Anterior cingulate cortex (tissue), 58 donors: ENCODE results near the gene LRFN4.

Experiments
- DNase-seq, 58 donors: peaks; one replicate each; lab custom pipeline; 2025; lab: John Stamatoyannopoulos, UW

LRFN4 gene

GRCh38 chr11:66868726-66869566 lies 12.1 kb downstream of the LRFN4 start:
- no peak for DNase-seq

- no peak for DNase-seq
These were observed 12.7 kb downstream of the LRFN4 start for GRCh38 chr11:66869567-66869870.

- no peak for DNase-seq
These were observed 13.3 kb downstream of the LRFN4 start for GRCh38 chr11:66870131-66870530.

GRCh38 chr11:66870616-66871520 lies 14.0 kb downstream of the LRFN4 start:
- no peak for DNase-seq

DNA sequence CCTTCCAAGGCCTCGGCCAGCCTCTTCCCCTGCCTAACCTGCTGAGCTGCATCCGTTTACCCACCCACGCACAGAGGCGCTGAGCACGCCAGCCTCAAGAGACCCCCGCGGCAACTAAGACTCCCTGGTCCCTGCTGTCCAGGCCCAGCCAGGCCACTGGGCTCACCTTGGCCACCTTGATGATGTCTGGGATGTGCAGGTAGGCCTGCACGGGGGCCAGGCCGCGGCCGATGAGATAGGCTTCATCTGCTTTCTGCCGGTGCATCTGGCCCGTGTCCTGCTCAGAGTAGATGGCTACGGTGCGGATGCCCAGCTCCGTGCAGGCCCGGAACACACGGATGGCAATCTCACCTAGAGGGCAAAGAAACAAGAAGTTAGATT lies 14.6 kb downstream of the LRFN4 start:
- DNase-seq = no peak

- no peak for DNase-seq
These were observed 17.4 kb downstream of the LRFN4 start for GRCh38 chr11:66874232-66874631.

DNA sequence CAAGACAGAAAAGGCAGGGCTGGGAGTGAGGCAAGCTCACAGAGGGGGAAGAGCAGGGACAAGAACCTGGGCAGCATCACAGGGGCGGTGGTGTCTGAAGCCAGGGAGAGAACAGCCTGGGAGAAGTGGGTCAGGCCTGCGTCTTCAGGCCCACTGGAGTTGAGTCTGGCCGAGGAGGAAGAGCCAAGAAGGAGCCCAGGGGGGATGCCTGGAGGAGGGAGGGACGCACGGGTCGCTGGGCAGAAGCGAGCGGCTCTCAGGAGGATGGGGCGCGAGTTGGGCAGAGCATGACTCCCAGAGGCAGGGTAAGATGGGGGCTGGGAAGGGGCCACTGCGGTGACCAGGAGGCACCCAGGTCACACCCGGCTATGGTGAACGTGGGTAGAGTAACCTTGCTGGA lies 18.5 kb downstream of the LRFN4 start:
- DNase-seq = no peak

DNA sequence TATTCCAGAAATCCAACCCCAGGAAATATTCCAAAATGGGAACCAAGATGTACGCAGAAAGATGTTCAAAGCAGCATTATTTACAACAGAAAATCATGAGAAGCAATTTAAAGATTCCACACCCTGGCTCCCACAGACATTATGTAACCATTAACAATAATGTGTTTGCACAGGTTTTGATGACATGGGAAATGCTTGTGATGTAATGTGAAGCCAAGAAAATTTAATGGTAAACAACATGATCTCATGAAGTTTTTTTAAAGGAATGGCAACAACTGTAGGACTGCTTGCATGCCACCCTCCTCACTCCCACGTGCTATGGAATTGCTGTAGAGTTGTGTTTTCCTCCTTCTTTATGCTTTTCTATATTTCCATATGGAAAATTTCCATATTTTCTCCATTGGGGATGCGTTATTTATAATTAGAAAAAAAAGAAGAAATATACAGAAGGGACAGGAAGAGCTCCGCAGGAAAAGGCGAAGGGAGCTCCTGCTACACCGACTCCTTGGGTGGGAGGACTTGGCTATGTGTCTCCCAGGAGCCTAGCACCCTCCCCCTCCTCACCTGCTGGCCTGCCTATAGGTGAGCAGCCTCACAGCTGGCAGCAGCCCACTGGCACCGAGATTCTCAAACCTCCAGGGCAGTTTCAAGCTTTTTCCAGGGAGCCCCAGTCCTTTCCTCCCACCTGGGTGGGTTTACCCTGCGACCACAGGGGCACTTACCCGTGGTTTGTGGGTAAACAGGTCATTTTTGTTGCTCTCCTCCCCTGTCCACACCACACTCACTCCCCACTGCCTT lies 20.9 kb downstream of the LRFN4 start:
- DNase-seq = no peak

- DNase-seq = no peak
These were observed 21.6 kb downstream of the LRFN4 start for GRCh38 chr11:66878474-66878873.

- no peak for DNase-seq
These were observed 22.1 kb downstream of the LRFN4 start for GRCh38 chr11:66879000-66879399.

GRCh38 chr11:66879583-66879982 lies 22.7 kb downstream of the LRFN4 start:
- no peak for DNase-seq

- DNase-seq = no peak
These were observed 23.1 kb downstream of the LRFN4 start for GRCh38 chr11:66879999-66880398.

DNA sequence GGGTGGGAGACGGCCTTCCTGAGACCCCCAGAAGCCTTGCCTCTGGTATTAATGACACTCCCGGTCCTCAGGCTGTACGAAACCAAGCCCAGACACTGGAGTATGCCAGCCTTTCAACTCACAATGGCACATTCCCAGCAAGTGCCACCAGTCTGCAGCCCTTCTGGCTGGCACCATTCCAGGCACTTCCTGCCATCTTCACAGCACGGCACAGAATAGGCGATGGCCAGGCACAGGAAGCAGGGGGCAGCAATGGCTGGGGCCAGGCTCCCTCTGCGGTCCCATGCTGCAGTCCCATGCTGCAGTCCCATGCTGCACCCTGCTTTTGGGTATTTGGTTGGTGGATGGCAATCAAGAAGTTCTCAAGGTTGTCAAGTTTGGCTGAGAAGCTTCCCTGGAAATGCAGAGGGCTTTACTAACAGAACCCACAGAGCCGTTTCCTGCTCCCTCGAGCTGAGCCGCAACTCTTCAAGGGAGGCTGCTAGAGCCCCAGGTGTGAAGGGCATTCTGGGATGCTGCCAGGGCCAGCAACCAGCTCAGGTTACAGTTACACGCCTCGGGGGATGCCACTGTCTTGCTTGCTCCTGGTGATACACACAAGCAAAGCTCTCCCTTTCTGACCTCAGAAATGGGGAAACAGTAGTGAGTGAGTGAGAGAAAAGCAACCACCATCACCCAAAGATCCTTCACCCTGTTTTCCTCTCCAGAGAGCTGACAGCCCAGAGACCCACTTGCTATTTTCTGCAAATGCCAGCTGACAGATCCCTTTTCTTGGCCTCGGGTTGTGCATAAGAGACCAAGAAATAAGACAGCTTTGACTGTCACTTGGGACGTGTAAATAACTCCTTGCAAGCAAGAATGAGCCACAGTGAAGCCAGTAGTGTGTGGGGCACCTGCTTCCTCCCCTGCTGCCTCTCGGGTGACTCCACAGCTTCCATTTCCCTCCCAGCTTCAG lies 23.9 kb downstream of the LRFN4 start:
- peak in 46 of 58 donors; percentile 11 to 82 (median 50) for DNase-seq

- no peak for DNase-seq
These were observed 24.6 kb downstream of the LRFN4 start for GRCh38 chr11:66881451-66881835.

DNA sequence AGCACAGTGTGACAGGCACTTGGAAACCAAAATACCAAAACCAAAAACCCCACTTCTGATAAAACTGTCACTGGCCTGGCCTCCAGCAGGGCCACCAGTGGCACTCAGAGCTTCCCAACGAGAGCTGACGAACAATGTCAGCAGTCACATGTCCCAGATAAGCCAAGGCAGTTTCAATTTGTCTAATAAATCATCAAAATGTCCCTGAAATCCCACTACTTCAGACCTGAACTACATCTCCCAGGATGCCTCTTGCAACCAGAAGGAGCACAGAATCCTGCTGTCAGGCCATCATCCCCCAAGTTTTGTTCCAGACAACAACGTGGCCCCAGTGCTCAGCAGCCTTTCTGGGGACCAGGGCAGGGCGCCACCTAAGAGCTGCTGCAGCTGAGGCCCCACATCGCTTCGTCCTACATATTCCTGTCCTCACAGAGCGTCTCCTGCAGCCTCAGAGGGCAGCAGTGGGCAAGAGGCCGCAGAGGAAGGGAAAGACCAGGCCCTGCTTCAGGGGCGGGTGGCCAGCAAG lies 25.1 kb downstream of the LRFN4 start:
- peak in 4 of 58 donors; percentile 38 to 68 (median 52) for DNase-seq

DNA sequence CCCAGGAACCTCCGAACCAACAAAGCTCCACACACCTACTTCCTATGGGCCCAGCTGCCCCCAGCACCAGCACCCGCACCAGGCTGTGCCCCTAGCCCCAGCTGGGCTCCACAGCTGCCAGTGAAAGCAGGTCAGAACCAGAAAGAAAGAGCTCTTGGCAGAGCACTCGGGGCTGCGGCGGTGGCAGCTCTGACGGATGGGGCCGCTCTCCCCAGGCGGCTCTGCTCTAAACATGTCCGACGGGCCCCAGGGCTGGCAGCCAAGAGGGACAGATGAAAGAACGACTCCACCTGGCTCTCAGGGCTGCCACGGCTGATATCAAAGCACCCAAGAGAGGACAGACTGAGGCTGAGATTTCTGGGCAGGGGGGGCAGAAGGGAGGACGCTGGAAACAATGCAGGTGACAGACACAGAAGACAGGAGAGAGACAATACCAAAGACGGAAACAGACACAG lies 25.7 kb downstream of the LRFN4 start:
- DNase-seq = peak in 40 of 58 donors; percentile 33 to 77 (median 54)

DNA sequence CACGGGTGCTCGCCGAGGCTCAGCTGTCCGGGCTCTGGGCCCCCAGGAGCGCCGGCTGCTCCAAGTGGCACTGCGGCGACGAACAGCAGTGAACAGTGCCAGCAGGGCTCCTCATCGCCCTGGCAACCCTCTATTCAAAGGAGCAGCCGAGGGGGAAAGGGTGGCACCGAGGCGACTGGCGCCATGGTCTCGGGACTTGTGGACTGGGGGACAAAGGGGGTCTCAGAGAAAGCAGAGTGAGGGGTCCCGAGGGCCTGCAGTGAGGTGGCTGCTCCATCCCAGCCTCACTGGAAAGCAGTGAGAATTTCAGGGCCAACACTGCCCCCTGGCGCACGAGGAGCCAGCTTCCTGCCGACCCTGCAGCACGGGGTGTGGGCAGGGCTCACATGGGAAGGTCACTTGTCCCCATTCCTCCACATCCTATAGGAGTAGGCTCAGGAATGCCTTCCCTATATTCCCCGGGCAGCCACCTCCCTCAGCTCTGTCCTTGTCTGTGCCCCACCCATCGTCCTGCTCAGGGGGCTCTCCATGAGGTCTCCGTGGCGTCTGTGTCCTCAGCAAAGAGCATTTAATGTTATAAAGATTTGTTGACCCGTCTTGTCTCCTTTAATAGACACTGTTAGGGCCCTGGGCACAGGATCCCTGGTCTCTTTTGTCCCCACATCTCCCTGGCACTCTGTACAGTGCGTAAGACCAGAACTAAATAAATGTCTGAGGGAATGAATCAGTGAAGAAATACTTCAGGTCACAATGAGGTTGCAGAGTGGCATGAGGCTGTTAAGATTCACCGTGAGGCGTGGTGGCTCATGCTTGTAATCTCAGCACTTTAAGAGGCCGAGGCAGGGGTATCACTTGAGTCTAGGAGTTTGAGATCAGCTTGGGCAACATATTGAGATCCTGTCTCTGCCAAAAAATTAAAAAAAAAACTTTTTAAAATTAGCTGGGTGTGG lies 26.4 kb downstream of the LRFN4 start:
- peak in 57 of 58 donors; percentile 20 to 89 (median 70) for DNase-seq

- DNase-seq = no peak
These were observed 27.6 kb downstream of the LRFN4 start for GRCh38 chr11:66884443-66884842.
